ENCODE data around the gene SMU1. TPM values are rescaled to one million over a fixed set of nuclear protein-coding genes. Genes with fewer than 3 reads are reported as not detected.
"Not testable (repeated sequence)": the region's sequence is repeated elsewhere in the genome, so short reads cannot be mapped to it uniquely, and the experiment has no call there.

The SMU1 gene
- total and polyA plus RNA-seq, 8 donors = 1.7 to 36.2 (median 8.0) TPM

DNA sequence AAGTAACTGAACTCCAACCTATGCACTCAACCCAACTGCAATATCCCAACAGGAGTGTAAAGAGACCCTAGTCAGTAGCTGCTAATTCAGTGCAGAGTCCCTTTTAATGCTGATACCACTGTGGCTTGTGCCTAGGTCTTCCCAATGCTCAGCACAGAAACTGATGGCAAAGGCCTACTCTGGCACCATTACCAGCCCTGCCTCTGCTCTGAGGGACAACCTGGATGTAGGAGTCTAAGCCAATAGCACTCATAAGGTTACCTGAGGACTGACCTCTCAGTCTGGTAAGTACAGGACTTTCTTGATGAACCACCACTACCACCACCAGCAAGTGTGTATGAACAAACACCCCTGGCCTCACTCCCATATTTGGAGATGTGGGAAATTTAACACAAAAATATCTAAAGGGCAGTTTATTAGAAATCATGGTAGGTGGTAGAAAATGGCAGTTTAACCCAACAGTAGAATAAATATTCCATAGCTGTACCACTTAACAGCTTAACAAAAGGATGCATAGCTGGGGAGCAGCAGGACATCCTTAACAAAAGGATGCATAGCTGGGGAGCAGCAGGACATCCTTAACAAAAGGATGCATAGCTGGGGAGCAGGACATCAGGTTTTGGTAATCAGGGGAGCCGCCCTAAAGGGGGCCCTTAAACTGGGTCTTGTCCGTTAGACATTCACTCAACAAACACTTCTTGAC is 62.4 kb downstream of the SMU1 start:
- H3K27me3 ChIP-seq = no peaks in the 10 kb centered on the region

DNA sequence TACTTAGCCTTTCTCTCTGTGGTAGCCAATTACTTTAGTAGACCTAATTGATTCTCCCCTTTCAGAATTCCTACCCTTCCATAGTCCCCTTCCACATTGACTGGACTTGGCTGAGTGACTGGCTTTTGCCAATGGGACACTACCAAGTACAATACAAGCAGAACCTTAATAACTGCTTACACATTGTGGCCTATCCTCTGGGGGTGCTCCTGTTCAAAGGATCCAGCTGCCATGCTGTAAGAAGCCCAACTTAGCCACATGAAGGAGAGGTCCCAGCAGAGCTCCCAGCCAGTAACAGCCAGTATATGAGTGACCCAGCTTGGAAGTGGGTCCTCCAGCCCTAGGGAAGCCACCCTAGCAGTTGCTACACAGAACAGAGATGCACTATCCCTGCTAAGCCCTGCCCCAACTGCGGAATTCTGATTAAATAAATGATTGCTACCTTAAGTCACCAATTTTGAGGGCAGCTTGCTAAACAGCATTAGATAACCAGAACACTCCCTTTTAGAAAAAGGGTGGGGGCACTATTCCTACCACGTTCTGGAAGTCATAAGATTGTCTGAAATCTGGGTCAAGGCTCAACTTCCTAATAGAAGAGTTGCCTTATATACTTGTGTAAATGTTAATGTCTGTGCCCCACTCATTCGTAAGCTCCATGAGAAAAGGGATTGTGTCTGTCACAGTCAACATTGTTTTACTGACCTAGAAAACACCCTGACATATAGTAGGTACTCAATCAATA is 64.0 kb downstream of the SMU1 start:
- no peak for DNase-seq
- TF ChIP-seq POLR2A (IDR thresholded peaks at IDR 0.05) (no peak), POLR2AphosphoS5 (IDR thresholded peaks at IDR 0.05) (no peak)
- Histone ChIP-seq H3K9me3 (no peaks in the 10 kb centered on the region), H3K4me3 (no peak overlapping the region), H3K27me3 (no peaks in the 10 kb centered on the region), H3K27ac (no peak overlapping the region), H3K4me1 (peaks cover 0 to 3% (median 0%) of the 10 kb centered on the region in 4 donors), H3K36me3 (peaks cover 0 to 6% (median 2%) of the 10 kb centered on the region in 4 donors)
- 49 to 77% (median 60%) methylated on average over 3 of the region's 3 CpGs for WGBS, 5 donors
- intact Hi-C loops (cut with DNase I; ENCODE audit: low total_unique reads) = no loop called here

More for the DNA sequence above, 62.4 kb downstream of the SMU1 start:
- no peak for DNase-seq
- H3K4me1 ChIP-seq = peaks cover 0 to 3% (median 0%) of the 10 kb centered on the region in 4 donors
- no peaks in the 10 kb centered on the region for H3K9me3 ChIP-seq
- H3K4me3 ChIP-seq = no peak overlapping the region
- H3K36me3 ChIP-seq = peaks cover 0 to 16% (median 4%) of the 10 kb centered on the region in 4 donors
- WGBS, 5 donors = 61 to 98% (median 92%) methylated on average over 2 of the region's 2 CpGs
- TF ChIP-seq POLR2A (IDR thresholded peaks at IDR 0.05) (no peak), POLR2AphosphoS5 (IDR thresholded peaks at IDR 0.05) (no peak), EP300 (IDR thresholded peaks at IDR 0.05) (no peak), CTCF (IDR thresholded peaks at IDR 0.05) (no peak)
- intact Hi-C loops (cut with DNase I; ENCODE audit: low total_unique reads) = no loop called here
- H3K27ac ChIP-seq = no peak overlapping the region

DNA sequence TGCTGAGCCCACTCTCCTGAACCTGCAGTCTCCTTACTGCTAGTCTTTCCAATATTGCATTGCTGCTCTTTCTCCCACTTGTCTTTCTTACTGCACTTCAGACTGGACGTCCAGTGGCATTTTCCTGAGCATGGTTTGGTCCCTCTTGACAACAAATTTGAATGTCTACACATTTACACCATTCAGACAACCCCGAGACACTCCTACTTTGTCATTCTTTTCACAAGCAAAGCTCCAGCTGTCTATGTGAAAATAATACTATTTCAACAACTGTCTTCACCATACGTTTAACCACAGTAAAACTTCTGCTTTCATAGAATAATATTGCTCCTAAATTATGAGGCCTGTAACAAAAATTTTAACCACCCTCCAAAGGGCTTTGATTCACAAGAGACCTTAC is 64.6 kb downstream of the SMU1 start:
- TF ChIP-seq POLR2A (IDR thresholded peaks at IDR 0.05) (no peak), POLR2AphosphoS5 (IDR thresholded peaks at IDR 0.05) (no peak), CTCF (IDR thresholded peaks at IDR 0.05) (no peak), EP300 (IDR thresholded peaks at IDR 0.05) (no peak)
- intact Hi-C loops (cut with DNase I; ENCODE audit: low total_unique reads) = no loop called here
- H3K36me3 ChIP-seq = no peaks in the 10 kb centered on the region

GRCh38 chr9:33007755-33008154 is 68.7 kb downstream of the SMU1 start:
- Histone ChIP-seq H3K4me1 (peaks cover 0 to 3% (median 0%) of the 10 kb centered on the region in 4 donors), H3K27ac (no peak overlapping the region), H3K9me3 (no peaks in the 10 kb centered on the region), H3K4me3 (no peak overlapping the region), H3K36me3 (no peaks in the 10 kb centered on the region), H3K27me3 (no peaks in the 10 kb centered on the region)
- no peak for TF ChIP-seq CTCF (IDR thresholded peaks at IDR 0.05)
- no peak for TF ChIP-seq EP300 (IDR thresholded peaks at IDR 0.05)
- no peak for TF ChIP-seq POLR2AphosphoS5 (IDR thresholded peaks at IDR 0.05)
- no peak for TF ChIP-seq POLR2A (IDR thresholded peaks at IDR 0.05)
- intact Hi-C loops (cut with DNase I; ENCODE audit: low total_unique reads) = no loop called here
- no peak for DNase-seq
- WGBS, 5 donors = 73 to 89% (median 82%) methylated on average over 4 of the region's 4 CpGs

More for the DNA sequence above, 64.6 kb downstream of the SMU1 start:
- Histone ChIP-seq H3K9me3 (no peaks in the 10 kb centered on the region), H3K27ac (no peak overlapping the region), H3K27me3 (no peaks in the 10 kb centered on the region), H3K4me3 (no peak overlapping the region), H3K4me1 (peaks cover 0 to 3% (median 0%) of the 10 kb centered on the region in 4 donors)
- WGBS, 5 donors = 74 to 91% (median 84%) methylated on average over 3 of the region's 3 CpGs
- DNase-seq = no peak

DNA sequence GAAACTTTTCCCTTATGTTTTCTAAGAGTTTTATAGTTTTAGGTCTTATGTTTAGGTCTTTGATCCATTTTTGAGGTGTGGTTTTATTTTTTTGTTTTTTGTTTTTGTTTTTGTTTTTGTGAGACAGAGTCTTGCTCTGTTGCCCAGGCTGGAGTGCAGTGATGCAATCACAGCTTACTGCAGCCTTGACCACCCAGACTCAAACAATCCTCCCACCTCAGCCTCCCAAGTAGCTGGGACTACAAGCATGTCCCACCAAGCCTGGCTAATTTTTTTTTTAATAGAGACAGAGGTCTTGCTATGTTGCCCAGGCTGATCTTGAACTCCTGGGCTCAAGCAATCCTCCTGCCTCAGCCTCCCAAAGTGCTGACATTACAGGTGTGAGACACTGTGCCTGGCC is 71.1 kb downstream of the SMU1 start:
- H3K27me3 ChIP-seq; H3K9me3 ChIP-seq; H3K4me3 ChIP-seq; DNase-seq; H3K27ac ChIP-seq; intact Hi-C loops (cut with DNase I; ENCODE audit: low total_unique reads); H3K36me3 ChIP-seq: not testable (repeated sequence)
- H3K4me1 ChIP-seq = peaks cover under 1 to 16% (median 13%) of the 10 kb centered on the region in 4 donors

DNA sequence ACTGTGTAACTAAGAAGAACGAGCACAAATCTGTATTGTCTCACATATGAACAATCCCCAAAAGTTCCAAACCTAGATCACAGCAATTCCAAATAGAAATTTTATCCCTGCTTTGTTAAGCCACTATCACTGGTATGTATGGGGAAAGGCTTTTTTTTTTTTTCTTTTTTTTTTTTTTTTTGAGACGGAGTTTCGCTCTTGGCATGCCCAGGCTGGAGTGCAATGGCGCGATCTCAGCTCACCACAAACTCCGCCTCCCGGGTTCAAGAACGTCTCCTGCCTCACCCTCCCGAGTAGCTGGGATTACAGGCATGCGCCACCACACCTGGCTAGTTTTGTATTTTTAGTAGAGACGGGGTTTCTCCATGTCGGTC is 75.8 kb downstream of the SMU1 start:
- WGBS, 5 donors = 7 to 12% (median 9%) methylated on average over 8 to 12 of the region's 12 CpGs
- peak in 1 of 2 donors; percentile 39 for DNase-seq

More for the DNA sequence above, 75.8 kb downstream of the SMU1 start:
- Histone ChIP-seq H3K36me3 (peaks cover 13 to 21% (median 16%) of the 10 kb centered on the region in 4 donors), H3K27ac (peak overlapping the region; percentile 83 to 95 (median 93)), H3K4me3 (peak overlapping the region; percentile 83 to 90 (median 84)), H3K4me1 (peaks cover 8 to 31% (median 24%) of the 10 kb centered on the region in 4 donors)
- H3K27me3 ChIP-seq; H3K9me3 ChIP-seq; intact Hi-C loops (cut with DNase I; ENCODE audit: low total_unique reads): not testable (repeated sequence)
